ENCODE data around the gene GPR158. TPM values are rescaled to one million over a fixed set of nuclear protein-coding genes. Genes with fewer than 3 reads are reported as not detected.

The GPR158 gene
- total and polyA plus RNA-seq, 2 donors from 2014 or later: 0.09 to 0.22 TPM

DNA sequence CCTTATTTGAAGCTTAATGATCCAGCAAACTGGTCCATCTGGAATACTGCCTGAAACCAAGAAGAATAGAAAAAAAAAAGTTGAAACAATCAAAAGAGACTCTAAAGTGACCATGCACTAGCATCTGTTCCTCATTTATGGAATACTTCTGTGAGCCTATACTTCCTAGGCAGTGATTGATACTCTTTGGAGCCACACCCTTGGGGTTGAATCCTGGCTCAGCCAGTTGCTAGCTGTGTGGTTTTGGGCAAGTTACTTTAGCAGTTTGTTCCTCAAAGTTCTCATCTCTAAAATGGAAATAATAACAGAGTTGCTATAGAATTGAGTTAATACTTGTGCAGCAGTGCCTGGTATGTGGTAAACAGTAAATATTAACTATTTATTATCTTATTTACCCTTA, 208.9 kb downstream of the GPR158 start:
- no peak for DNase-seq
- TF ChIP-seq, protein P1, sequence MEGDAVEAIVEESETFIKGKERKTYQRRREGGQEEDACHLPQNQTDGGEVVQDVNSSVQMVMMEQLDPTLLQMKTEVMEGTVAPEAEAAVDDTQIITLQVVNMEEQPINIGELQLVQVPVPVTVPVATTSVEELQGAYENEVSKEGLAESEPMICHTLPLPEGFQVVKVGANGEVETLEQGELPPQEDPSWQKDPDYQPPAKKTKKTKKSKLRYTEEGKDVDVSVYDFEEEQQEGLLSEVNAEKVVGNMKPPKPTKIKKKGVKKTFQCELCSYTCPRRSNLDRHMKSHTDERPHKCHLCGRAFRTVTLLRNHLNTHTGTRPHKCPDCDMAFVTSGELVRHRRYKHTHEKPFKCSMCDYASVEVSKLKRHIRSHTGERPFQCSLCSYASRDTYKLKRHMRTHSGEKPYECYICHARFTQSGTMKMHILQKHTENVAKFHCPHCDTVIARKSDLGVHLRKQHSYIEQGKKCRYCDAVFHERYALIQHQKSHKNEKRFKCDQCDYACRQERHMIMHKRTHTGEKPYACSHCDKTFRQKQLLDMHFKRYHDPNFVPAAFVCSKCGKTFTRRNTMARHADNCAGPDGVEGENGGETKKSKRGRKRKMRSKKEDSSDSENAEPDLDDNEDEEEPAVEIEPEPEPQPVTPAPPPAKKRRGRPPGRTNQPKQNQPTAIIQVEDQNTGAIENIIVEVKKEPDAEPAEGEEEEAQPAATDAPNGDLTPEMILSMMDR (IDR thresholded peaks at IDR 0.05; ENCODE audit: borderline replicate concordance, extremely low read depth, insufficient read depth): no peak
- H3K27ac ChIP-seq (ENCODE audit: low read depth in 2 of 2, low read length in 2 of 2): no peak overlapping the region
- H3K9me3 ChIP-seq (ENCODE audit: control insufficient read depth in 2 of 3, insufficient read depth in 1 of 3, low read length in 3 of 3): peaks cover 0 to 7% (median 2%) of the 10 kb centered on the region in 3 donors
- no peak for FAIRE-seq
- no peaks in the 10 kb centered on the region for H3K27me3 ChIP-seq (ENCODE audit: control insufficient read depth, insufficient read depth, low read length)
- H3K4me1 ChIP-seq (ENCODE audit: control insufficient read depth in 2 of 3, insufficient read depth in 2 of 3, low read depth in 1 of 3, low read length in 3 of 3): no peaks in the 10 kb centered on the region
- H3K4me3 ChIP-seq (ENCODE audit: low read length in 3 of 3): no peak overlapping the region
- intact Hi-C loops (cut with DNase I): no loop called here
- no peaks in the 10 kb centered on the region for H3K36me3 ChIP-seq (ENCODE audit: control insufficient read depth in 2 of 3, insufficient read depth in 3 of 3, low read length in 3 of 3)
- no peak overlapping the region for H3K9ac ChIP-seq (ENCODE audit: low read length in 3 of 3)

DNA sequence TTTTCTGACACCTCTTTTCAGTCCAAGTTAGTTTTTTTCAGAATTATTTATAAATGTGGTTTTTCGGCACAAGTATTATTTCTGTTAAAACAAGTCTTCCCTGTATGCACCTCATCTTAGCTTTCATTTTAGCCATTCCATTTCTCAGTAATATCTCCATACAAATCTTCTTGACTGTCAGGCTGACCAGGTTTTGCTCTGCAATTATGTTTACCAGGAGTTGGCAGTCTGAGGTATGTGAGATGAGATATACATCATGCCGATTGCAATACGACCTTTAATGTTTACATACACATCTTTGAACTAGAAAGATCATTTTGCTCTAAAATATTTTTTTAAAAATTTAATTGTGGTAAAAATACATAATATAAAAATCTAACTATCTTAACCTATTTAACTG, 209.8 kb downstream of the GPR158 start:
- Histone ChIP-seq H3K4me1 (ENCODE audit: control insufficient read depth in 2 of 3, insufficient read depth in 2 of 3, low read depth in 1 of 3, low read length in 3 of 3) (no peaks in the 10 kb centered on the region), H3K9ac (ENCODE audit: low read length in 3 of 3) (no peak overlapping the region), H3K4me3 (ENCODE audit: low read length in 3 of 3) (no peak overlapping the region), H3K27me3 (ENCODE audit: control insufficient read depth, insufficient read depth, low read length) (no peaks in the 10 kb centered on the region), H3K36me3 (ENCODE audit: control insufficient read depth in 2 of 3, insufficient read depth in 3 of 3, low read length in 3 of 3) (no peaks in the 10 kb centered on the region), H3K9me3 (ENCODE audit: control insufficient read depth in 2 of 3, insufficient read depth in 1 of 3, low read length in 3 of 3) (peaks cover 0 to 7% (median 2%) of the 10 kb centered on the region in 3 donors), H3K27ac (ENCODE audit: low read depth in 2 of 2, low read length in 2 of 2) (no peak overlapping the region)
- TF ChIP-seq, protein P1 (IDR thresholded peaks at IDR 0.05; ENCODE audit: borderline replicate concordance, extremely low read depth, insufficient read depth): no peak
- no peak for DNase-seq
- no peak for FAIRE-seq
- intact Hi-C loops (cut with DNase I): no loop called here

DNA sequence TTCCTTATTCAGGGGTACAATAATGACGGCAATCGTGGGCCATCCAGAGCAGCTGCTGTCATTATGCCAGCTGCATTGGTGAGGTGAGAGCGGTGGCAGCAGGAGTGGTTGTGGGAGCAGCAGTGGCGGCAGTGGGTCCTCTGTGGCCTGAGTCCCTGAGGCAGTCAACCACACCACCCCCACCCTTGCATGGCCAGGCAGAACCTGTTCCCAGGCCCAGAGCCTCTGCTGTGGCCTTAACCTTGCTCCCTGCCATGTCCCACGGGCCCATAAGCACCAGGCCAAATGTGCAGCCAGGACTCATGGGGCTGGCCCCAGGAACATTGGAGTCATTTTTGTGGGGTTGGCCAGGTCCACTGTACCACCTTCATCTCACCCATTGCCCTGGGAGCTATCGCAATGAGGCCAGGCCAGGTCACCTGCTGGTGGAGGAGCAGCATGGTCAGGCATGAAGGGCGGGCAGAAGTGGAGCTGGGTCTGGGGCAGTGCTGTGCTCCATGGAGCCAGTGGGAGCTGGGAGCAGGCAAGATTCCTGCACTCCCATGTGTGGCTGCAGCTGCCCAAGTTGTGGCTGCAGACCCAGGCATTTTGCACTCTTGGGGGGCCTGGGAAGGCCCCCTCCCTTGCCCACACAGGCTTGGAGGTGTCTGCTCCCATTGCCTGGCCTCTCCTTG, 213.5 kb downstream of the GPR158 start:
- no peaks in the 10 kb centered on the region for H3K4me1 ChIP-seq (ENCODE audit: control insufficient read depth in 2 of 3, insufficient read depth in 2 of 3, low read depth in 1 of 3, low read length in 3 of 3)
- H3K4me3 ChIP-seq (ENCODE audit: low read length in 3 of 3): no peak overlapping the region
- TF ChIP-seq, protein P1 (IDR thresholded peaks at IDR 0.05; ENCODE audit: borderline replicate concordance, extremely low read depth, insufficient read depth): no peak
- peaks cover 0 to 7% (median 2%) of the 10 kb centered on the region in 3 donors for H3K9me3 ChIP-seq (ENCODE audit: control insufficient read depth in 2 of 3, insufficient read depth in 1 of 3, low read length in 3 of 3)
- H3K27me3 ChIP-seq (ENCODE audit: control insufficient read depth, insufficient read depth, low read length): no peaks in the 10 kb centered on the region
- H3K27ac ChIP-seq (ENCODE audit: low read depth in 2 of 2, low read length in 2 of 2): no peak overlapping the region
- intact Hi-C loops (cut with DNase I): no loop called here
- FAIRE-seq (no peak), DNase-seq (peak in 1 of 5 donors; percentile 62)
- H3K36me3 ChIP-seq (ENCODE audit: control insufficient read depth in 2 of 3, insufficient read depth in 3 of 3, low read length in 3 of 3): no peaks in the 10 kb centered on the region
- H3K9ac ChIP-seq (ENCODE audit: low read length in 3 of 3): no peak overlapping the region

DNA sequence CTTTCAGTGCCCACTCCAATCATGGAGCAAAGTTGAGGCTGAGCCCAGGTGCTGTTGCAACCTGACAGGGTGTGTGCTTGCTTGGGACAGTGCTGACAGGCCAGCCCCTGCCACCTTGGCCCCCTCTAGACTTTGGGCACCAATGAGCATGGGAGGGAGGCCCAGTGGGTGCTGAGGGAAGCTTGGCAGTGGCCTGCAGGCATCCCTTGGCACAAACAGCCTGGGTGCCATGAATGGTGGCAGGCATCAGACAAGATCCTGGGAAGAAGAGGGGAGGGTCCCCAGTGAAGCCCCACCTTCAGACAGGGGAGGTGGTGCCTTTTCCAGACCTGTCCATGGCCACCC, 214.0 kb downstream of the GPR158 start:
- no peak overlapping the region for H3K4me3 ChIP-seq (ENCODE audit: low read length in 3 of 3)
- peaks cover 0 to 7% (median 2%) of the 10 kb centered on the region in 3 donors for H3K9me3 ChIP-seq (ENCODE audit: control insufficient read depth in 2 of 3, insufficient read depth in 1 of 3, low read length in 3 of 3)
- intact Hi-C loops (cut with DNase I): no loop called here
- no peaks in the 10 kb centered on the region for H3K27me3 ChIP-seq (ENCODE audit: control insufficient read depth, insufficient read depth, low read length)
- TF ChIP-seq, protein P1 (IDR thresholded peaks at IDR 0.05; ENCODE audit: borderline replicate concordance, extremely low read depth, insufficient read depth): no peak
- FAIRE-seq (no peak), DNase-seq (peak in 1 of 5 donors; percentile 63)
- no peak overlapping the region for H3K9ac ChIP-seq (ENCODE audit: low read length in 3 of 3)
- H3K27ac ChIP-seq (ENCODE audit: low read depth in 2 of 2, low read length in 2 of 2): no peak overlapping the region
- H3K4me1 ChIP-seq (ENCODE audit: control insufficient read depth in 2 of 3, insufficient read depth in 2 of 3, low read depth in 1 of 3, low read length in 3 of 3): no peaks in the 10 kb centered on the region
- H3K36me3 ChIP-seq (ENCODE audit: control insufficient read depth in 2 of 3, insufficient read depth in 3 of 3, low read length in 3 of 3): no peaks in the 10 kb centered on the region
